Suprapubic skin (tissue), 4 donors: ENCODE data around the gene MTHFSD. TPM values are rescaled to one million over a fixed set of nuclear protein-coding genes. Genes with fewer than 3 reads are reported as not detected.

ENCODE experiments used
- DNase-seq, 2 donors: peaks; one replicate each; pipeline ENCODE4 v3.0.0-alpha.2; 2019; ENCODE audit warnings: low spot score in 2 of 2
- H3K27ac ChIP-seq: fragments of 200-600 bp; sonication (generic); one replicate; pipeline ENCODE4 v1.5.1; 2019
- H3K27me3 ChIP-seq: fragments of 200-600 bp; sonication (generic); one replicate; pipeline ENCODE4 v1.5.1; 2019
- H3K36me3 ChIP-seq: fragments of 200-600 bp; sonication (generic); one replicate; pipeline ENCODE4 v1.5.1; 2019
- H3K4me1 ChIP-seq: fragments of 200-600 bp; sonication (generic); one replicate; pipeline ENCODE4 v1.5.1; 2019
- H3K4me3 ChIP-seq: fragments of 200-600 bp; sonication (generic); one replicate; pipeline ENCODE4 v1.5.1; 2019; ENCODE audit warnings: mild to moderate bottlenecking
- H3K9me3 ChIP-seq: fragments of 200-600 bp; sonication (generic); one replicate; pipeline ENCODE4 v1.5.1; 2019
- EP300 ChIP-seq: sonication (generic); formaldehyde crosslinking; IDR thresholded peaks from one replicate; pipeline ENCODE4 v1.6.1; 2017; ENCODE audit warnings: antibody characterized with exemption
- POLR2A ChIP-seq, 2 donors: fragments of 450-650 bp; IDR thresholded peaks; one replicate each; pipeline ENCODE4 v1.6.1; 2017; ENCODE audit warnings: antibody characterized with exemption in 2 of 2, mild to moderate bottlenecking in 2 of 2, moderate library complexity in 2 of 2
- POLR2AphosphoS5 ChIP-seq, 3 donors: sonication (generic); formaldehyde crosslinking; IDR thresholded peaks; one replicate each; pipeline ENCODE4 v1.6.1; 2017; ENCODE audit warnings: antibody characterized with exemption in 3 of 3
- WGBS: methylation state at CpG from one replicate; pipeline ENCODE4 v1.1.5; 2018; 5-methylcytosine and 5-hydroxymethylcytosine counted together
- total RNA-seq, 4 donors: library from RNA; depleted of rRNA; stranded (reverse); fragments of >200 nt; gene quantifications; one replicate each; pipeline ENCODE4 v1.1.0, GENCODE V29; 2016
- TF ChIP-seq, protein P1 (sequence below), 2 donors: fragments of 200-600 bp in 1 of 2; fragments of 450-650 bp in 1 of 2; sonication (generic) in 1 of 2; IDR thresholded peaks; one replicate each; pipeline ENCODE4 v1.5.1; 2016 to 2019; ENCODE audit warnings: antibody characterized with exemption in 2 of 2, mild to moderate bottlenecking in 1 of 2, moderate library complexity in 1 of 2

The MTHFSD gene
- total RNA-seq, 4 donors from 2014 or later: 12.4 to 43.4 (median 18.8) TPM

- DNase-seq: no peak
- Histone ChIP-seq H3K4me3 (no peak overlapping the region), H3K27me3 (peaks cover 100% of the 10 kb centered on the region), H3K36me3 (no peaks in the 10 kb centered on the region), H3K4me1 (peaks cover 31% of the 10 kb centered on the region), H3K27ac (no peak overlapping the region), H3K9me3 (no peaks in the 10 kb centered on the region)
- WGBS: 70% methylated on average over 4 of the region's 4 CpGs
- TF ChIP-seq, protein P1, sequence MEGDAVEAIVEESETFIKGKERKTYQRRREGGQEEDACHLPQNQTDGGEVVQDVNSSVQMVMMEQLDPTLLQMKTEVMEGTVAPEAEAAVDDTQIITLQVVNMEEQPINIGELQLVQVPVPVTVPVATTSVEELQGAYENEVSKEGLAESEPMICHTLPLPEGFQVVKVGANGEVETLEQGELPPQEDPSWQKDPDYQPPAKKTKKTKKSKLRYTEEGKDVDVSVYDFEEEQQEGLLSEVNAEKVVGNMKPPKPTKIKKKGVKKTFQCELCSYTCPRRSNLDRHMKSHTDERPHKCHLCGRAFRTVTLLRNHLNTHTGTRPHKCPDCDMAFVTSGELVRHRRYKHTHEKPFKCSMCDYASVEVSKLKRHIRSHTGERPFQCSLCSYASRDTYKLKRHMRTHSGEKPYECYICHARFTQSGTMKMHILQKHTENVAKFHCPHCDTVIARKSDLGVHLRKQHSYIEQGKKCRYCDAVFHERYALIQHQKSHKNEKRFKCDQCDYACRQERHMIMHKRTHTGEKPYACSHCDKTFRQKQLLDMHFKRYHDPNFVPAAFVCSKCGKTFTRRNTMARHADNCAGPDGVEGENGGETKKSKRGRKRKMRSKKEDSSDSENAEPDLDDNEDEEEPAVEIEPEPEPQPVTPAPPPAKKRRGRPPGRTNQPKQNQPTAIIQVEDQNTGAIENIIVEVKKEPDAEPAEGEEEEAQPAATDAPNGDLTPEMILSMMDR (IDR thresholded peaks at IDR 0.05): no peak
- TF ChIP-seq POLR2AphosphoS5 (IDR thresholded peaks at IDR 0.05) (no peak), EP300 (no peak), POLR2A (IDR thresholded peaks at IDR 0.05) (no peak)
Observed at GRCh38 chr16:86574646-86575045, 19.6 kb upstream of the MTHFSD start.

DNA sequence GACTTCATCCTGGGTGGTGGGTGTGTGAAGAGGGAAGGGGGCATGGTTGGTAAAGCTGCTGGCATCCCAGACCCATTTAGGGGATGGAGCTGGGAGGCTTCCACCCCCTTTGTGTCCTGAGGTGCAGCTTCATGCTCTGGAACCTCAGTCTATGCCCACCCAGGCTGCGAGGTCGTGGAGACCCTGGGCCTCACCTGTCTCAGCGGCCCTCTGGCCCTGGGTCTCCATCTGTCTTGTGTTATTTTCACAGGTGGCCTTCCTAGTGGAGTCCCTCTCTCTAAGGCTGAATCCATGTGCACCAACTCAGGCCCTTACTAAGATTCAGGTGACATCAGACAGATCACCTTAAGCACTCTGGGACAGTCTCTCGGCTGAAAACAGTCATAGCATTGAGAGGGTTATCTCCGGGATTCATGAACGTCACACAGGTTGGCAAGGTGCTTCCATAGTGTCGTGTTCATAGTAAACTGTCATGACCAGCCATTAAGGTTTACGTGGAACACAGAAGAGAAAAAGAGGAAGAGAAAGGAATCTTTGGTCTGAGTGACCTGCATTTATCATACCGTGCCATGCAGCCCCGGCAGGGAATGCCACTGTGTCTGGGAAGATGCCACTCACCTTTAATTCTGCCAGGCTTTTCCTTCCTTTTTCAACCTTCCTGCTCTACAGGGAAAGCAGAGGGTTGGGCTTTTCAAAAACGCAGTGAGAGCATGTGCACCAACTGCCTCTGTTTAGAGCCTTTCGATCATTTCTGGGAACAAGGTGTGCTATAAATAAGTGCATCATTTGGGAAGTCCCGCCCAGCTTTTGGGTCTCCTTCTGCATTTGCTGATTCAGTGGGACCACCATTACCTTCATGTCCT lies 18.8 kb upstream of the MTHFSD start:
- DNase-seq: no peak
- 58% methylated on average over 12 of the region's 13 CpGs for WGBS
- Histone ChIP-seq H3K36me3 (no peaks in the 10 kb centered on the region), H3K4me1 (peaks cover 24% of the 10 kb centered on the region), H3K27ac (no peak overlapping the region), H3K9me3 (no peaks in the 10 kb centered on the region), H3K4me3 (no peak overlapping the region), H3K27me3 (peaks cover 98% of the 10 kb centered on the region)
- TF ChIP-seq EP300 (no peak), POLR2A (IDR thresholded peaks at IDR 0.05) (no peak), POLR2AphosphoS5 (IDR thresholded peaks at IDR 0.05) (no peak)
- TF ChIP-seq, protein P1 (IDR thresholded peaks at IDR 0.05): no peak

GRCh38 chr16:86573215-86573614 lies 18.2 kb upstream of the MTHFSD start:
- Histone ChIP-seq H3K27me3 (peaks cover 98% of the 10 kb centered on the region), H3K4me3 (no peak overlapping the region), H3K27ac (no peak overlapping the region), H3K9me3 (no peaks in the 10 kb centered on the region), H3K4me1 (peaks cover 19% of the 10 kb centered on the region), H3K36me3 (no peaks in the 10 kb centered on the region)
- TF ChIP-seq EP300 (no peak), POLR2A (IDR thresholded peaks at IDR 0.05) (no peak), POLR2AphosphoS5 (IDR thresholded peaks at IDR 0.05) (no peak)
- TF ChIP-seq, protein P1 (IDR thresholded peaks at IDR 0.05): no peak
- 41% methylated on average over 8 of the region's 8 CpGs for WGBS
- DNase-seq: peak in 1 of 2 donors; percentile 18

GRCh38 chr16:86572606-86573005 lies 17.6 kb upstream of the MTHFSD start:
- no peak overlapping the region for H3K4me3 ChIP-seq
- TF ChIP-seq, protein P1 (IDR thresholded peaks at IDR 0.05): no peak
- no peak for TF ChIP-seq POLR2AphosphoS5 (IDR thresholded peaks at IDR 0.05)
- TF ChIP-seq EP300: no peak
- no peak for TF ChIP-seq POLR2A (IDR thresholded peaks at IDR 0.05)
- peaks cover 21% of the 10 kb centered on the region for H3K4me1 ChIP-seq
- WGBS: 73% methylated on average over 6 of the region's 8 CpGs
- H3K36me3 ChIP-seq: no peaks in the 10 kb centered on the region
- H3K9me3 ChIP-seq: no peaks in the 10 kb centered on the region
- DNase-seq: no peak
- peaks cover 98% of the 10 kb centered on the region for H3K27me3 ChIP-seq
- H3K27ac ChIP-seq: no peak overlapping the region

DNA sequence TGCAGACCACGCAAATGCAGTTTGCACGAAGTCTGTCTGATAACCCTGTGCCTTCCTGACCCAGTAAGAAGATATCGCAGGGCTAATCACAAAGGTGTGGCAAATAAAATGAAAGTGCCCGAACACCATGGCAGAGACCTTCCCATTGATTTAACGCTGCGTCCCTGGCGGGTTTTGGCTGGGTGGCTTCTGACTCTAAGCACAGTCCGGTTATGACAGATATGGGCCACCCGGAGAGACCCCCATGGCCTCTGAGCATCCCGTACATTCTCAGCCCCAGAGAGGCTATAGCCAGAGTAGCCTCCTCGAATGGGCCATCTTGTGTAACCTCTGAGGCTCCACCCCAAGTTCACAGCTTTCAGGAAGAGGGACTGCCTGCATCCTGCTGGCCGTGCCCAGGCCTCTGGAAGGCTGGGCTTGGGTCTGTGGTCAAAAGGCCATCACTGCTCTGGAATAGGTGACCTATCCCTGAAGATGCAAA lies 17.0 kb upstream of the MTHFSD start:
- Histone ChIP-seq H3K36me3 (no peaks in the 10 kb centered on the region), H3K4me3 (no peak overlapping the region), H3K9me3 (no peaks in the 10 kb centered on the region), H3K4me1 (peaks cover 26% of the 10 kb centered on the region), H3K27ac (no peak overlapping the region), H3K27me3 (peaks cover 98% of the 10 kb centered on the region)
- WGBS: 80% methylated on average over 8 of the region's 12 CpGs
- TF ChIP-seq POLR2AphosphoS5 (IDR thresholded peaks at IDR 0.05) (no peak), EP300 (no peak), POLR2A (IDR thresholded peaks at IDR 0.05) (no peak)
- TF ChIP-seq, protein P1 (IDR thresholded peaks at IDR 0.05): no peak
- peak in 1 of 2 donors; percentile 33 for DNase-seq
